Esophagus muscularis mucosa (tissue), 4 donors: ENCODE data around the gene ZNF638.

Experiments used
- EP300 ChIP-seq: sonication (generic); formaldehyde crosslinking; IDR thresholded peaks from one replicate; pipeline ENCODE4 v1.6.1; 2017; ENCODE audit warnings: antibody characterized with exemption
- POLR2A ChIP-seq: fragments of 450-650 bp; IDR thresholded peaks from one replicate; pipeline ENCODE4 v1.6.1; 2017; ENCODE audit warnings: antibody characterized with exemption, moderate library complexity, mild to moderate bottlenecking, low read depth
- TF ChIP-seq, protein P1 (sequence below), 3 experiments: fragments of 200-600 bp in 2 of 3; fragments of 450-650 bp in 1 of 3; sonication (generic) in 2 of 3; IDR thresholded peaks; one replicate each; pipeline ENCODE4 v1.5.1; 2017 to 2019; ENCODE audit warnings: antibody characterized with exemption in 3 of 3, mild to moderate bottlenecking in 2 of 3, moderate library complexity in 1 of 3

DNA sequence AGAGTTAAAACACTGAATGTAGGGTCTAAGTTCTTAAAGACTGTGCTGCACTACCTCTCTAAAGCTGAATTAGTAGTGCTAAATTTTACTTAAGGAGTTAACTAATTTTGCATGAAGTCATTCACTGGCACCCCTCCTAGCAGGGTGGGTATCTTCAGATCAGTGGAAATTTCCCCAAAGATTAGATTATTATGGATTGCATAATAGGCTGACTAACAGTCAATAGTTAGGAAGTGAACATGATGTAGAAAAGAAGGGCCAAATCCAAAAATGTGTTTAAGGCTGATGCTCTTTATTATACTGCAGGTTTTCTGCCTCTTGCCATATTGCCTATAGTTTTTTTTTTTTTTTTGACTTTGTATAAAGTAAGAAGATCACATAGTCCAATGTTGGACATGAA lies 5.2 kb downstream of the ZNF638 start:
- no peak for TF ChIP-seq EP300
- TF ChIP-seq, protein P1, sequence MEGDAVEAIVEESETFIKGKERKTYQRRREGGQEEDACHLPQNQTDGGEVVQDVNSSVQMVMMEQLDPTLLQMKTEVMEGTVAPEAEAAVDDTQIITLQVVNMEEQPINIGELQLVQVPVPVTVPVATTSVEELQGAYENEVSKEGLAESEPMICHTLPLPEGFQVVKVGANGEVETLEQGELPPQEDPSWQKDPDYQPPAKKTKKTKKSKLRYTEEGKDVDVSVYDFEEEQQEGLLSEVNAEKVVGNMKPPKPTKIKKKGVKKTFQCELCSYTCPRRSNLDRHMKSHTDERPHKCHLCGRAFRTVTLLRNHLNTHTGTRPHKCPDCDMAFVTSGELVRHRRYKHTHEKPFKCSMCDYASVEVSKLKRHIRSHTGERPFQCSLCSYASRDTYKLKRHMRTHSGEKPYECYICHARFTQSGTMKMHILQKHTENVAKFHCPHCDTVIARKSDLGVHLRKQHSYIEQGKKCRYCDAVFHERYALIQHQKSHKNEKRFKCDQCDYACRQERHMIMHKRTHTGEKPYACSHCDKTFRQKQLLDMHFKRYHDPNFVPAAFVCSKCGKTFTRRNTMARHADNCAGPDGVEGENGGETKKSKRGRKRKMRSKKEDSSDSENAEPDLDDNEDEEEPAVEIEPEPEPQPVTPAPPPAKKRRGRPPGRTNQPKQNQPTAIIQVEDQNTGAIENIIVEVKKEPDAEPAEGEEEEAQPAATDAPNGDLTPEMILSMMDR (IDR thresholded peaks at IDR 0.05): no peak
- no peak for TF ChIP-seq POLR2A
